ENCODE data around the gene WNT9B.

Gene WNT9B

DNA sequence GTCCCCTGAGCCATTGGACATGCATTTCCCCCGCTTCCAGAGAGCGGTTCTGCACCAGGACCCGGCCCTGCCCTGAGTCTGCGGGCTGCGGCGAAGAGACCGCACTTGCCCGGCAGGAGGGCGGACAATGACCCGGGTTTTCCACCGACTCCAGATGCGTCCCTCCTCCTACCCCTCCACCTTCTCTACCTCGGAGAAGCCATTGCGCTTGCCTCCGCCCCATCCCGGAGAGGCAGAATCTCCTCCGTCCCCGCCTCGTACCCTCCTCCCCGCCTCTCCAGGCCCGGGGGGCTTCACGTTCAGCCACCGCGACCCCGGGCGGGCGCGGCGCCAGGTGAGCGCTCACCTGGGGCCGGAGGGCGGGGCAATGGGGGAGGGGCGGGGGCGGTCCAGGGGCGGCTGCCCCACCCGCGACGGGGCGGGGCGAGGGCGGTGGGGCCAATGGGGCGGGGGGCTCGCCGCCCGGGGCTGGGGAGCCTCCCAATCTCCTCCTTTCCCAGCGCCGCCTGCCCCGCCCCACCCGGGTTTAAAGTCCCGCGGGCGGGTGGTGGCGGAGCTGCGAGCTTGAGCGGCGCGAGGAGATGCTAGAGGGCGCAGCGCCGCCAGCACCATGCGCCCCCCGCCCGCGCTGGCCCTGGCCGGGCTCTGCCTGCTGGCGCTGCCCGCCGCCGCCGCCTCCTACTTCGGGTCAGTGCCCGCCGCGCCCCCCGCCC is at the start of gene WNT9B:
Gene WNT9B (plus strand): TSS at position 555 of the 713 bp plus-strand sequence. CDS start 56 bp downstream, at position 611.
- DNase-seq, result no peak

DNA sequence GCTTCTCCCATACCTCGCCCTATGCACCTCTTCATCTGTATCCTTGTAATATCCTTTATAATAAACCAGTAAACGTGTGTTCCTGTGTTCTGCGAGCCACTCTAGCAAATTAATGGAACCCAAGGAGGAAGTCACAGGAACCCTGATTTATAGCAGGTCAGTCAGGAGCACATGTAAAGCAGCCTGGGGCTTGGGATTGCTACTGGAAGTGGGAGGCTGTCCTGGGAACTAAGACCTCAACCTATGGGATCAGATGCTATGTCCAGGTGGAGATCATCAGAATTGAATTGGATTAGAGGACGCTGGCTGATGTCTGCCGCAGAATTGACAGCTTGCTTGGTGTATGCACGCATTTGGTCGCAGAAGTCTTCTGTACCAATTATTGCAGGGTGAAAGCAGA is 48.6 kb upstream of the WNT9B start:
- no peak for DNase-seq

GRCh38 chr17:46803544-46803943 is 47.8 kb upstream of the WNT9B start:
- no peak for DNase-seq

DNA sequence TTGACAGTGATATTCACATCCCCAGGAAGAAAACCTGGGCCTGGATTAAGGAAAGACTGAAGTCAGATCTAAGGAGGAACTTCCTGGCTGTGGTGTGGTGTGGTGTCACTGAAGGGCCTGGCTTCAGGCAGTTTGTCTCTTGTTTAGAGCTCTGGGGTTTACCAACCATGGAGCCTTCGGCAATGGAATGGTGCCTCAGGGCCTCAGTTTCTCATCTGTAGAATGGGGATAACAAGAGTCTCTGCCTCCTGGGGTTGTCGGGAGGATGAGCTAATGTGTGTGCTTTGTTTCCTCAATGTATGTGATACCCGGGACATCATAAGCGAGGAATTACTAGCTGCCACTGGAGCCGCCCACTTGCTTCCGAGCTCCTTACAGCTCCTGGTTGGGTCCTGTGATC is 45.6 kb upstream of the WNT9B start:
- no peak for DNase-seq

DNA sequence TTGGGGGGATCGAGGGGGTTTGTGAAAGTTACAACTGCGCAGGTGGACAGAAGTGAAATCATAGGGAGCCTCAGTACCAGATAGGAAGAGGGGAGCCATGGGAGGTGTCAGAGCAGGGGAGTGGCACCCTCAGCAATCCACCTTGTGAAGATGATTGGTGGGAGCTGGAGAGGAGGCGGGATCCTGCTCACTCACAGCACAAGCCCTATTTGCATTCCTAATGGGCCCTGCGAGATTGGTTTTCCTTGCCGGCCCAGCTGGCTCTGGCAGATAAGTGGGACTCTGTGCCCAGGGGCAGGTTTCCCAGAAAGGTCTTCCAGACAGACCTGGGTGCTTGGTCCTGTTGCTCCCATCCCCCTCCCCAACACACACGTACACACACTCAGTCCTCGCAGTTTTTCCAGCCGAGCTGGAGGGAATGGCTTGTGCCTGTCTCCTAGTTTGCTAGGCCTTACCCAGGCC is 42.2 kb upstream of the WNT9B start:
- DNase-seq, result no peak

DNA sequence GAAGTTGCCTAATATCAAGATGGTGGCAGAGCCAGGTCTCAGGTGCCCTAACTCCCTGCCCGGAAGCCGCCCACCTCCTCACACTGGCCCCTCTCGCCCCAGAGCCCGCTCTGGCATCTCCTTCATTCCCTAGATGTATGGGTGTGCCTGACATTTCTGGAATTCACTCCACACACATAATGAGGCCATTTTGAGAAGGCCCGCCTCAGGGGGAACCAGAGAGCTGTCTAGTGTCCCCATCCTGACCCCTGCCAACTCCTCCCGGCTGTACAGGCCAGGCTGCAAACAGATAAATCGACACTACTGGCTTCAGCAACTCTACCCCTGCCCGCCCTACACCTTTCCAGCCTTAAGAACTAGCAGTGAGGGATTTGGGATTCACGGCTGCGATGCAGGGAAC is 40.5 kb upstream of the WNT9B start:
- DNase-seq, result no peak

DNA sequence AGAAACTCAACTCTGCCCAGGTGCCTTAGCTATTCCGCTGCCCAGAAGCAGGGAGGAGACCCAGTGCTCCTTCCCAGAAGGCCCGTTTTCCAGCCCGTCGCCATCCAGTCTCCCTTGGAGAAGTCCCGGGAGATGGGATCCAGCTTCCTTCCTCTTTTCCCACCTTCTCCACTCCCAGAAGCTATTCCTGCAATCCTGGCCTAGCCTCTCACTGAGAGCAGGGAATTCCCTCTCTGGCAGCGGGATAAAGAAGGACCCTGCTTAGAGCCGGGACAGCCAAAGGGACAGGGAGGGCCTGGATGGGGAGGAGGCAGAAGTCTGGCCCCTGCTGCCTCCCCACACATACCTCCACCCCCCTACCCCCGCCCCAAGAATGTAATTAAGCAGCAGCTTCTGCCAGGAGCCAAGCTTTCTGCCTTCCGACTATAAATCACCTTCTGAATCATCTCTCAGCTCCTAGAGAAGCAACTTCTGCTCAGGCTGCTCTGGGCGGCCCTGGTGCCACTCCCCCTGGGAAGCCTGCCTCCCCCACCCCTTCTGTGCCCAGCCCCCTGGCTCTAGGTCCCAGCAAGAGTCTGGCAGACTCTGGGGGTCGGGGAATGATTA is 39.3 kb upstream of the WNT9B start:
- no peak for DNase-seq

GRCh38 chr17:46812624-46813318 is 38.6 kb upstream of the WNT9B start:
- no peak for DNase-seq

DNA sequence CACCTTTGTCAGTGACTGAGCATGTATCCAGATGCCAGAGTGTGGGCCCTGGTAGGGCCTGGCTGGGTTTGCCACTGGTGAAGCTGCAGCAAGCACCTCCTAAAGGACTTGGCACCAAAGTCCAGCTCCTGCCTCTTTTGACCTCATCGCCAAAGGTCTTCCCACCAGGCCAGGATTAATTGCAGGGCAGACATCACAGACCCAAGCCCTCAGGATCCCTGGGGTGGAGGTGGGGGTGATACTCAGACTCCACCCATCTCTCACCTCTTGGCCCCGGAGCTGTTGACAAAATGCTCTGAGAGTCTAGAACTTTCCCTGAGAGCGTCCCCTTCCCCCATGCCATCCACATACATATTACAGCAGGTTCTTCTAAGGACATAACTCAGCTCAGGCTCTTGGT is 37.5 kb upstream of the WNT9B start:
- no peak for DNase-seq

DNA sequence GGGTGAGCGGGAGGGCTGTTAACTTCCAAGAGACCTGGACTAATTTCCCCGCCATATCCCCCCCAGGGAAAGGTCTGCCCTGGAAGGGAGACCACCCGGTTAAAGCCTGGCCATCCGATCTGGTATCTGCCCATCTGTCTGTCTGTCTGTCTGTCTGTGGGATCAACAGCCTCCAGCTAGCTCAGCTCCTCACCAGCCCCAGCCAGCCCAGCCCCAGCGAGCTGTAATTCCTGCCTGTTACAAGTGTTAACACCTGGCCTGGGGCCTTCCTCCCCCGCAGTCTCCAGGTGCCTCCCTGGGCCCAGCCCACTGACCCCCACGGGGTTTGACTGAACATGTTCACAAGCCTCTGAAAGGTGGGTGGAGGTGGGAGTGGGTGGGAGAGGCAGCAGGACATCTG is 36.9 kb upstream of the WNT9B start:
- DNase-seq, result no peak

DNA sequence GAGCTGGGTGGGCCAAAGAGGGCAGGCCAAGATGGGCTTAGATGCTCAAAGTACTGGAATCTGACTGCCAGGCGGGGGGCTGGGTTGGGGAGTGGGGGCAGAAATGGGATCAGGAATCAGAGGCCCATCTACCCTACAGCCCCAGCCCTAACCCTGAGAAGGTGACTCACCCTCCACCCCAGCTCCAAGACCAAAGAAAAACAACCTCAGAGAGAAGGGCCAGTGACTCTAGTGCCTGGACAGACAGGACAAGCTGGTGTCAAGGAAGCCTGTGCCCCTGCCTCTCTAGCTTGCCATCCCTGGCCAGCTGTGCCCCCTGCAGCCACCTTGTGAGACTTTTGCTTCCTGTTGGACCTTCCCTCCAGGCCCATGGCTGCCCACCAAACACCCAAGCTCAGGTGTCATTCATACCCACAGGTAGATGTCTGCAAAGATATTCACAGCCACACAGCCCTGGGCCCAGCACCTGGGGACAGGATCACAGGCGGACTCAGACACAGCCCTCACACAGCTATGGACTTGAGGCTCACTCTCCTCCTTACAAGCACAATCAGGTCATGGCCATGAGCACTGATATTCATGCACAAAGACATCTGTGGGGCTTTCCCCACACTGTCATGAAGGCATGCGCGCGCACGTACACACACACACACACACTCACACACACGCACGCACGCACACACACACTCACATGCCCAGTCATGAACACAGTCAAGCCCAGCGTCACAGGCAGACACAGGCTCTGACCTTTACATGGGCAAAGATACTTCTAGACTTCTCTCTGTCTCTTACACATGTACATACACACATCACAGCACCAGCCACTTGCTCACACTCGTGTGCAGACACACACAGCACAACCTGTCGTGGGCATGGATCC is 35.7 kb upstream of the WNT9B start:
- no peak for DNase-seq

GRCh38 chr17:46817151-46817900 is 34.1 kb upstream of the WNT9B start:
- DNase-seq, result no peak

- DNase-seq, result no peak
Measured at GRCh38 chr17:46817901-46818209, 33.5 kb upstream of the WNT9B start.

- no peak for DNase-seq
Measured at GRCh38 chr17:46818316-46818928, 33.0 kb upstream of the WNT9B start, which contains the start of gene WNT3. Gene WNT3 (minus strand): TSS chr17:46818692. CDS start chr17:46818597, 95 bp downstream.

DNA sequence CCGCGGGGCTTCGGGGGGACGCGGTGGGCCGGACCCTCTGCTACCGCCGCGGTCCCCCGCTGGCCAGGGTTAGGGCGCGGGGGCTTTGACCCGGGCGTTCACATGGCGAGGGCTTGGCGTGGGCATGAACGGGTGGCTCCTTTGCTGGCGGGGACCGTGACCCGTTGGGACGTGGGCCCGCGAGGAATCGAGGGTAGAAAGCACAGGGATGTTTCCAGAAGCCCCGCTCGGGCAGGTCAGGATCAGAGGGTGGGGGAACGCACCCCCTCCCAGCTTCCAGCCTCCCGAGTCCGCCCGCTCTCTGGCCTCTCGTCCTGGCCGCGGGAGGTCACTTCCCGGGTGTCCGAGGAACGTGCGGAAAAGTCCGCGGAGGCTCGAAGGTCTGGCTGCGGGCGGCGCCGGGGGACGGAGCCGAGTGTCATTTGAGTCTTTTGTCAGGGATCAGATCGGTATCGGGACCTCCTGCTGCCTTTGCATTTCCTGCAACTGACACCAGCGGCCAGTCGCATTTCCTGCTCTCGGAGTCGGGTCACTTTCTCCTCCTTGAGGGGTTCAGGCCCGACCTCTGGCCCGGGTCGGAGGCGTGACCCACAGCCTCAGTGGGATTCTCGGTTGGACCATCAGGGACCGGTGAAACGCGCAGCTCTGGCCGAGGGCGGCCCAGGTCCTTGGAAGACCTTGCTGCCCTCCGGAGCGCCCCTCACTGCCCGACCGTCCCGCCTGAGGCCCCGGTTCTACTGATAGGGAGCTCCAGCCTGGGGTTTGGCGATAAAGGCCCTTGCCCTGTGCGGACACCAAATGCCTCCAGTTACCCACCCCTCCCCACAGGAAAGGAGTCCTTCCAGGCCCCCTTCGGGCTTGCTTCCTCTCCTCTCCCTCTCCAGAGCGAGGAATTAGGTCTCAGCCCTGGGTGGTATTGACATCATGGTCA is 32.2 kb upstream of the WNT9B start:
- DNase-seq, result no peak

GRCh38 chr17:46819906-46820351 is 31.5 kb upstream of the WNT9B start:
- no peak for DNase-seq

- no peak for DNase-seq
Measured at GRCh38 chr17:46820592-46821450, 30.6 kb upstream of the WNT9B start.

GRCh38 chr17:46821482-46822387 is 29.6 kb upstream of the WNT9B start:
- no peak for DNase-seq
